ENCODE measurements around the gene ACOXL.

The ACOXL gene

DNA sequence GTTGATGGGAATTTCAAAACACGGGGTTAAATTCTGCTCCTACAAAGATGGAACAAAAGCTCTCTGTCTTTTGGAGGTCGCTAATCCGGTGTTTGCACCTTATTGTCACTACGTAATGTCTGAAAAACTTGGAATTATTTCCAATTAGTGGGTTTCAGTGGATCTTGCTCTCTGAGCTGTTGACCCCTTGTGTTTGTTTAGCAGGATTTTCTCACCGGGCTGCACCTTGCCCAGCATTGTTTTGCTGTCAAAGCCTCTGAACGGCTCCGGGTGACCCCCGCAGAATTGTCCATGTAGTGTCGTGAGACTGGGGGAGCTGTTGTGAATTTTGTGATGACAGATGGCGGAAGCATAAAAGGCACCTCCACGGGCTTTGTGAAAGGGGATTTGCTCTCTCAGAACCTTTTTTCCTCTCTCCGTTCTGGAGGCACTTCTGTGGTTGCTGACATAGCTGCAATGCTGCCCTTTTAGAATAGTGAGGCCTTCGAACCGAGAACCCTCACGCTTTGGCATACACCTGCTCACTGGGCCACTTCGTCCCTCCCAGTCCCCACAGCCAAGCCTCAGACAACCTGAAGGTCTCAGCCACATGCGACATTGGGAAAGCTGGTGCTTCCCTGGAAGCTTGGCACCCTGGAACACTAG is 129.4 kb downstream of the ACOXL start:
- ChIA-PET CTCF (interaction anchor here (0.7 to 1.0 kb wide), 2 partner anchors 22 to 41 kb away, joined by 3 to 5 read pairs; no protein-coding TSS in a partner anchor), POLR2A (ENCODE audit: low non-redundant PET) (no interaction called here)
- H3K27ac ChIP-seq: no peak overlapping the region
- TF ChIP-seq CTCF (conservative IDR thresholded peaks at IDR 0.05; ENCODE audit: low read depth): no peak
- no peak for DNase-seq (ENCODE audit: low spot score)

GRCh38 chr2:110863726-110864125 is 131.4 kb downstream of the ACOXL start:
- CTCF ChIA-PET: no interaction called here
- no peak for DNase-seq (ENCODE audit: low spot score)
- POLR2A ChIA-PET (ENCODE audit: low non-redundant PET): no interaction called here
- no peak overlapping the region for H3K27ac ChIP-seq
- TF ChIP-seq CTCF (conservative IDR thresholded peaks at IDR 0.05; ENCODE audit: low read depth): no peak

- no peak for DNase-seq (ENCODE audit: low spot score)
- no peak for TF ChIP-seq CTCF (conservative IDR thresholded peaks at IDR 0.05; ENCODE audit: low read depth)
- H3K27ac ChIP-seq: no peak overlapping the region
- POLR2A ChIA-PET (ENCODE audit: low non-redundant PET): no interaction called here
- CTCF ChIA-PET: no interaction called here
Measured at GRCh38 chr2:110864176-110864575, 131.8 kb downstream of the ACOXL start.

DNA sequence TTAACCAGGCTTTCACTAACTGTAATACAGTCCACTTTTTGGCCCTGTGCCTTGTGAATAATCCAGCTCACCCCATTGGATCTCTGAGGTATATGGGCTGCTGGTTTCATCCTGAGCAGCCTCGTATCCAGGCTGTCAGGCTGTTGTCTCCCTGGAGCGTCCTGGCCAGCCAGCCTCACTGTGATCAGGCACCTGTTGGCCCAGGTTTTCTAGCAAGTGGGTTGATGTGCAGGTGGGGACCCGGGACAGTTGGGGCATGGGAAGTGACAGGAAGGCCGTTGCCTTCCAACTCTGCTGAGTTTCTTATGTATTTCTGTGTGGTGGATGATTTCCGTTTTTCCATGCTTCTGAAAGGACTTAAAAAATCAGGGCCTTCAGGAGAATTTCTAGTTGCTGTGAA is 132.4 kb downstream of the ACOXL start:
- DNase-seq (ENCODE audit: low spot score): no peak
- no peak overlapping the region for H3K27ac ChIP-seq
- ChIA-PET CTCF (no interaction called here), POLR2A (ENCODE audit: low non-redundant PET) (no interaction called here)
- no peak for TF ChIP-seq CTCF (conservative IDR thresholded peaks at IDR 0.05; ENCODE audit: low read depth)

DNA sequence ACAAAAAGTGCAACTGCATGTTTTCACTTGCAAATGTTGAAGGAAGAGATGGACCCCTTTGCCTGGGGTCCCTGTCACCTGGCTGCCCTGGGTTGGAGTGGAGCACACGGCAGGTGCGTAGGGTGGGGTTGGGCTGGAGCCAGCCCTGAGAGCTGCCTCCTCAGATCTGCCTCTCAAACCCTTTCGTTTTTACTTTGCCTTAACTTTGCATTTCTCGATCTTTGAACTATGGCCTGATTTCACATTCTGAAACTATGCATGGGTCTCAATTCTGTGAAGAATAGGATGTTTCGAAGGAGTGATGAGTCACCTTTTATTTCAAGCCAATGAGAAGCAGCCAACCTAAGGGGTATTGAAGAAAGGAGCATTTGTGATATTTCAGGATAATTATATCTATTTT is 132.8 kb downstream of the ACOXL start:
- H3K27ac ChIP-seq: no peak overlapping the region
- no peak for TF ChIP-seq CTCF (conservative IDR thresholded peaks at IDR 0.05; ENCODE audit: low read depth)
- DNase-seq (ENCODE audit: low spot score): no peak
- ChIA-PET CTCF (no interaction called here), POLR2A (ENCODE audit: low non-redundant PET) (no interaction called here)

GRCh38 chr2:110866045-110866444 is 133.7 kb downstream of the ACOXL start:
- H3K27ac ChIP-seq: no peak overlapping the region

More at GRCh38 chr2:110866045-110866444, 133.7 kb downstream of the ACOXL start:
- ChIA-PET CTCF (no interaction called here), POLR2A (ENCODE audit: low non-redundant PET) (no interaction called here)
- DNase-seq (ENCODE audit: low spot score): no peak
- TF ChIP-seq CTCF (conservative IDR thresholded peaks at IDR 0.05; ENCODE audit: low read depth): no peak

Data from RWPE1 (cell line).